H1 (cell line): ENCODE results near the gene SECTM1.

Experiments
- CEBPB ChIP-seq: IDR thresholded peaks from 2 replicates; pipeline ENCODE4 v1.6.1; 2012; ENCODE audit warnings: low read depth, low read length
- EZH2 ChIP-seq: fragments of 200-600 bp; sonication (generic); IDR thresholded peaks from 2 replicates; pipeline ENCODE4 v1.7.1; 2012; ENCODE audit warnings: low read depth, mild to moderate bottlenecking, moderate library complexity, low read length, inconsistent platforms; ENCODE audit not compliant: severe bottlenecking
- GTF2F1 ChIP-seq: IDR thresholded peaks from 2 replicates; pipeline ENCODE4 v1.6.1; 2012; ENCODE audit warnings: low read depth, low read length, improper control_type of control experiment, borderline replicate concordance
- MAFK ChIP-seq: IDR thresholded peaks from 2 replicates; pipeline ENCODE4 v1.6.1; 2012; ENCODE audit warnings: low read depth, mild to moderate bottlenecking, improper control_type of control experiment, low read length
- PHF8 ChIP-seq: fragments of 200-600 bp; sonication (generic); conservative IDR thresholded peaks from 2 replicates; pipeline ENCODE4 v1.7.1; 2012; ENCODE audit warnings: low read depth, mild to moderate bottlenecking, inconsistent platforms, low read length, moderate library complexity
- POLR2A ChIP-seq, 2 experiments: IDR thresholded peaks; 1 replicate in 1 of 2; 2 replicates in 1 of 2; pipeline ENCODE4 v1.6.1; 2011; ENCODE audit warnings: low read depth in 2 of 2, low read length in 2 of 2, mild to moderate bottlenecking in 2 of 2; ENCODE audit errors: control extremely low read depth in 1 of 2
- SRF ChIP-seq: IDR thresholded peaks from 2 replicates; pipeline ENCODE4 v1.6.1; 2011; ENCODE audit warnings: mild to moderate bottlenecking, low read depth, low read length, moderate library complexity
- TBP ChIP-seq: IDR thresholded peaks from 2 replicates; pipeline ENCODE4 v1.6.1; 2011; ENCODE audit warnings: low read depth, low read length, improper control_type of control experiment
- TEAD4 ChIP-seq: IDR thresholded peaks from 2 replicates; pipeline ENCODE4 v1.6.1; 2012; ENCODE audit warnings: low read depth, low read length, inconsistent platforms, mixed read lengths
- TF ChIP-seq, protein P1 (sequence below), 3 experiments: IDR thresholded peaks; 1 replicate in 2 of 3; 2 replicates in 1 of 3; pipeline versions ENCODE4 v1.5.1 to v1.6.1; 2011; ENCODE audit warnings: low read length in 3 of 3, mild to moderate bottlenecking in 3 of 3, inconsistent platforms in 2 of 3, low read depth in 1 of 3, moderate library complexity in 1 of 3; ENCODE audit not compliant: insufficient read depth in 1 of 3; ENCODE audit errors: control extremely low read depth in 1 of 3

DNA sequence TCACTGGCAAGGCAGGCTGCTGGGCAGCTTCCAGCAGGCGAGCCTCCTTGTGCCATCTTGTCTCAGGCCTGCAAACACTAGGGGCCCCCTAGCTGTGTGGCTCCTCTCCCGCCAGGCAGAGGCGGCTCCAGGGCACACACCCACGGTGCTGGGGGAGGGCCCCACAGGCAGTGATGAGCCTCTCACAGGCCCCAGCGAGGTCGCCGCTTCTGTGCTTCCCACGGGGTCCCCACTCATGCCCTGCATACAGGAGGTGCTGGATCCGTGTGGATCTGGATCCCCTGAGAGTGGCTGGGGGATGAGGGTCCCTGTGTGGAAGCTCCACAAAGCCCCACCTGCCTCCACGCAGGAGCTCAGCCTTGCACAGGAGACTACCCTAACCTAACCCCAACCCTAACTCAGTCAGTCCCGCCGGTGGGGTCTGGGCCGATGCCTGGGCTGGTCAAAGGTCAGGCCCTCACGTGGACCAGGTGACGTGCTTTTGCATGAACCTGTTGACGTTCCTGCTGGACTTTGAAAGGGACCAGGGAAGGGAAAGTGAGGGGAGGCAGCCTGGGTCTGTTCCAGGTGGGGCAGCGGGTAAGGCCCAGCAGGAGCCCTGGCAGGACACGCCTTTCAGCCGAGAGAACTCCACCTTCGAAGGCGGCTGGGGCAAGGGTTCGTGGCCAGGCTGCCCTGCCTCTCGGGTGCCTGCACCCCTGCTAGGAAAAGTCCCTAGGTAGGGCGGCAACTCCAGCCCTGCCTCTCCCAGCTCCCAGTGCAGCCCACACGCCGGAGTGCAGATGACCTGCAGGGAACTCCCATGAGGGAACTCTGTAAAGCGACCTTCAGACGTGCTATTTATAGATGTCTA lies 5.2 kb downstream of the SECTM1 start:
- no peak for TF ChIP-seq EZH2
- no peak for TF ChIP-seq TEAD4
- TF ChIP-seq, protein P1, sequence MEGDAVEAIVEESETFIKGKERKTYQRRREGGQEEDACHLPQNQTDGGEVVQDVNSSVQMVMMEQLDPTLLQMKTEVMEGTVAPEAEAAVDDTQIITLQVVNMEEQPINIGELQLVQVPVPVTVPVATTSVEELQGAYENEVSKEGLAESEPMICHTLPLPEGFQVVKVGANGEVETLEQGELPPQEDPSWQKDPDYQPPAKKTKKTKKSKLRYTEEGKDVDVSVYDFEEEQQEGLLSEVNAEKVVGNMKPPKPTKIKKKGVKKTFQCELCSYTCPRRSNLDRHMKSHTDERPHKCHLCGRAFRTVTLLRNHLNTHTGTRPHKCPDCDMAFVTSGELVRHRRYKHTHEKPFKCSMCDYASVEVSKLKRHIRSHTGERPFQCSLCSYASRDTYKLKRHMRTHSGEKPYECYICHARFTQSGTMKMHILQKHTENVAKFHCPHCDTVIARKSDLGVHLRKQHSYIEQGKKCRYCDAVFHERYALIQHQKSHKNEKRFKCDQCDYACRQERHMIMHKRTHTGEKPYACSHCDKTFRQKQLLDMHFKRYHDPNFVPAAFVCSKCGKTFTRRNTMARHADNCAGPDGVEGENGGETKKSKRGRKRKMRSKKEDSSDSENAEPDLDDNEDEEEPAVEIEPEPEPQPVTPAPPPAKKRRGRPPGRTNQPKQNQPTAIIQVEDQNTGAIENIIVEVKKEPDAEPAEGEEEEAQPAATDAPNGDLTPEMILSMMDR (IDR thresholded peaks at IDR 0.05; ENCODE audit: control extremely low read depth in 1 of 3, insufficient read depth in 1 of 3, low read depth in 1 of 3, low read length in 3 of 3): no peak
- no peak for TF ChIP-seq GTF2F1
- TF ChIP-seq POLR2A (IDR thresholded peaks at IDR 0.05; ENCODE audit: control extremely low read depth in 1 of 2, low read depth in 2 of 2, low read length in 2 of 2): no peak
- no peak for TF ChIP-seq PHF8
- no peak for TF ChIP-seq MAFK
- TF ChIP-seq TBP: no peak
- no peak for TF ChIP-seq CEBPB
- TF ChIP-seq SRF: no peak
